Measurements from ENCODE around the gene EFCAB6.
"Not testable (repeated sequence)": the region's sequence is repeated elsewhere in the genome, so short reads cannot be mapped to it uniquely, and the experiment has no call there.

Gene EFCAB6

GRCh38 chr22:43723816-43724215 is 88.3 kb downstream of the EFCAB6 start:
- DNase-seq (ENCODE audit: low read depth in 2 of 3, low spot score in 2 of 3), result no peak

GRCh38 chr22:43722444-43722843 is 89.7 kb downstream of the EFCAB6 start:
- no peak for DNase-seq (ENCODE audit: low read depth in 2 of 3, low spot score in 2 of 3)

- DNase-seq (ENCODE audit: low read depth in 2 of 3, low spot score in 2 of 3), result no peak
Measured at GRCh38 chr22:43720716-43721115, 91.4 kb downstream of the EFCAB6 start.

GRCh38 chr22:43714104-43714503 is 98.0 kb downstream of the EFCAB6 start:
- DNase-seq (ENCODE audit: low read depth in 2 of 3, low spot score in 2 of 3), result no peak

GRCh38 chr22:43711681-43712080 is 100.4 kb downstream of the EFCAB6 start:
- DNase-seq (ENCODE audit: low read depth in 2 of 3, low spot score in 2 of 3), result no peak

- DNase-seq (ENCODE audit: low read depth in 2 of 3, low spot score in 2 of 3), result no peak
Measured at GRCh38 chr22:43707648-43708047, 104.5 kb downstream of the EFCAB6 start.

- DNase-seq (ENCODE audit: low read depth in 2 of 3, low spot score in 2 of 3), result no peak
Measured at GRCh38 chr22:43706571-43707328, 105.4 kb downstream of the EFCAB6 start.

GRCh38 chr22:43706151-43706550 is 106.0 kb downstream of the EFCAB6 start:
- no peak for DNase-seq (ENCODE audit: low read depth in 2 of 3, low spot score in 2 of 3)

GRCh38 chr22:43704051-43704450 is 108.1 kb downstream of the EFCAB6 start:
- no peak for DNase-seq (ENCODE audit: low read depth in 2 of 3, low spot score in 2 of 3)

GRCh38 chr22:43698403-43698802 is 113.7 kb downstream of the EFCAB6 start:
- DNase-seq (ENCODE audit: low read depth in 2 of 3, low spot score in 2 of 3), result no peak

GRCh38 chr22:43697894-43698293 is 114.2 kb downstream of the EFCAB6 start:
- no peak for DNase-seq (ENCODE audit: low read depth in 2 of 3, low spot score in 2 of 3)

GRCh38 chr22:43693249-43693648 is 118.9 kb downstream of the EFCAB6 start:
- DNase-seq (ENCODE audit: low read depth in 2 of 3, low spot score in 2 of 3), result no peak

GRCh38 chr22:43689356-43689755 is 122.7 kb downstream of the EFCAB6 start:
- no peak for DNase-seq (ENCODE audit: low read depth in 2 of 3, low spot score in 2 of 3)

- no peak for DNase-seq (ENCODE audit: low read depth in 2 of 3, low spot score in 2 of 3)
Measured at GRCh38 chr22:43682851-43683250, 129.3 kb downstream of the EFCAB6 start.

GRCh38 chr22:43681731-43682360 is 130.3 kb downstream of the EFCAB6 start:
- DNase-seq (ENCODE audit: low read depth in 2 of 3, low spot score in 2 of 3), result no peak

GRCh38 chr22:43670513-43670912 is 141.6 kb downstream of the EFCAB6 start:
- no peak for DNase-seq (ENCODE audit: low read depth in 2 of 3, low spot score in 2 of 3)

- DNase-seq (ENCODE audit: low read depth in 2 of 3, low spot score in 2 of 3), result no peak
Measured at GRCh38 chr22:43669190-43669589, 142.9 kb downstream of the EFCAB6 start.

- DNase-seq (ENCODE audit: low read depth in 2 of 3, low spot score in 2 of 3), result no peak
Measured at GRCh38 chr22:43667656-43668055, 144.4 kb downstream of the EFCAB6 start.

GRCh38 chr22:43666457-43666856 is 145.6 kb downstream of the EFCAB6 start:
- DNase-seq (ENCODE audit: low read depth in 2 of 3, low spot score in 2 of 3), result no peak

- DNase-seq (ENCODE audit: low read depth in 2 of 3, low spot score in 2 of 3), result no peak
Measured at GRCh38 chr22:43658823-43659222, 153.3 kb downstream of the EFCAB6 start.

- DNase-seq (ENCODE audit: low read depth in 2 of 3, low spot score in 2 of 3), result not testable (repeated sequence)
Measured at GRCh38 chr22:43656581-43656980, 155.5 kb downstream of the EFCAB6 start.

GRCh38 chr22:43654271-43654670 is 157.8 kb downstream of the EFCAB6 start:
- DNase-seq (ENCODE audit: low read depth in 2 of 3, low spot score in 2 of 3), result no peak

GRCh38 chr22:43652845-43653244 is 159.3 kb downstream of the EFCAB6 start:
- no peak for DNase-seq (ENCODE audit: low read depth in 2 of 3, low spot score in 2 of 3)
